ENCODE measurements around the gene RNF166. TPM values are rescaled to one million over a fixed set of nuclear protein-coding genes. Genes with fewer than 3 reads are reported as not detected.

Gene RNF166
- polyA plus RNA-seq, 1 donor from 2014 or later = 34.4 TPM

GRCh38 chr16:88743693-88744576 lies 37.7 kb upstream of the RNF166 start:
- Histone ChIP-seq H3K9me3 (ENCODE audit: low read length) (no peaks in the 10 kb centered on the region), H3K27ac (ENCODE audit: low read length) (no peak overlapping the region)

More at GRCh38 chr16:88743693-88744576, 37.7 kb upstream of the RNF166 start:
- no peaks in the 10 kb centered on the region for H3K9me2 ChIP-seq (ENCODE audit: insufficient read depth, low read length)
- no peak overlapping the region for H3K4me3 ChIP-seq (ENCODE audit: low read length)
- no peaks in the 10 kb centered on the region for H3F3A ChIP-seq (ENCODE audit: insufficient read depth, low read length, poor library complexity, severe bottlenecking)
- no peaks in the 10 kb centered on the region for H3K36me3 ChIP-seq (ENCODE audit: insufficient read depth, low read length)
- no peak overlapping the region for H2AFZ ChIP-seq (ENCODE audit: low read depth, low read length)
- no peak for TF ChIP-seq TAF1 (IDR thresholded peaks at IDR 0.05; ENCODE audit: low read depth)
- no peak for TF ChIP-seq POLR2AphosphoS5 (IDR thresholded peaks at IDR 0.05)
- TF ChIP-seq SMC3 (conservative IDR thresholded peaks at IDR 0.05; ENCODE audit: poor library complexity) = peak; percentile 62
- no peak for TF ChIP-seq EZH2 (IDR thresholded peaks at IDR 0.05; ENCODE audit: borderline replicate concordance, insufficient read depth, low read length, poor library complexity, severe bottlenecking)
- TF ChIP-seq EP300 (conservative IDR thresholded peaks at IDR 0.05; ENCODE audit: poor library complexity, severe bottlenecking) = no peak
- peak; percentile 30 for TF ChIP-seq RAD21 (conservative IDR thresholded peaks at IDR 0.05)
- TF ChIP-seq CTCF (IDR thresholded peaks at IDR 0.05; ENCODE audit: poor library complexity, severe bottlenecking) = peak; percentile 61
- no peak for TF ChIP-seq REST (IDR thresholded peaks at IDR 0.05; ENCODE audit: borderline replicate concordance)
- TF ChIP-seq MXI1 (conservative IDR thresholded peaks at IDR 0.05; ENCODE audit: poor library complexity, severe bottlenecking) = no peak
- H4K20me1 ChIP-seq (ENCODE audit: insufficient read depth) = no peaks in the 10 kb centered on the region
- no peak overlapping the region for H3K4me2 ChIP-seq (ENCODE audit: low read length)
- no peak overlapping the region for H3K9ac ChIP-seq (ENCODE audit: low read length)
- H3K79me2 ChIP-seq (replicated peaks; ENCODE audit: insufficient read depth, low read length) = no peaks in the 10 kb centered on the region
- no peaks in the 10 kb centered on the region for H3K27me3 ChIP-seq (ENCODE audit: insufficient read depth, low read depth, low read length)

All from neural cell (in vitro differentiated cells).